GM21529 (cell line): ENCODE data around the gene MARVELD1.
"Not testable (repeated sequence)": the region's sequence is repeated elsewhere in the genome, so short reads cannot be mapped to it uniquely, and the experiment has no call there.

Experiments
- ATAC-seq: cut with Tn5 transposase; IDR thresholded peaks from one replicate; pipeline ENCODE4 v1.9.1; 2021; ENCODE audit not compliant: unreplicated experiment

MARVELD1 gene

DNA sequence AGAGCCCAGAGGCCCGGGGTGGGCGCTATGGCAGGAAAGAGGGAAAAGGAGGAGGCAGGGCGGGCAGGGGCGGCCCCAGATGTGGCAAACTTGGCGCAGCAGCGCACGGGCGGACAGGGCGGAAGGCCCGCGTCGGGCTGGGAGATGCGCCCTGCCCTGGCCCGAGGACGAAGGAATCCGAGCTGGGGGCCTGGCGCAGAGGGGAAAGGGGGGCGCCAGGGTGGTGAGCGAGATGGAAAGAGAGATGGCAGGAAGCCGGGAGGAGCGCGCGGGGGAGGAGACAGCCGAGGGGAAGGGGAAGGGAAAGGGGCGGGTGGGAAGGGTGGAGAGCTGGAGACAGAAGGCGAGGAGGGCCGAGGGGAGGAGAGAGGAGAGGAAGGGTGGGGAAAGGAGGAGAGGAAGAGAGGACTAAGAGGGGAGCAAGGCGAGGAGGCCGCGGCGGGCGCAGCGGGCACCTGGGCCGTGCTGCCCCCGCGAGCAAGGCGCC is at the start of gene MARVELD1:
Gene MARVELD1 (plus strand): TSS at position 392 of the 487 bp plus-strand sequence. CDS start 147 bp downstream, outside the sequence.
- ATAC-seq, result no peak

DNA sequence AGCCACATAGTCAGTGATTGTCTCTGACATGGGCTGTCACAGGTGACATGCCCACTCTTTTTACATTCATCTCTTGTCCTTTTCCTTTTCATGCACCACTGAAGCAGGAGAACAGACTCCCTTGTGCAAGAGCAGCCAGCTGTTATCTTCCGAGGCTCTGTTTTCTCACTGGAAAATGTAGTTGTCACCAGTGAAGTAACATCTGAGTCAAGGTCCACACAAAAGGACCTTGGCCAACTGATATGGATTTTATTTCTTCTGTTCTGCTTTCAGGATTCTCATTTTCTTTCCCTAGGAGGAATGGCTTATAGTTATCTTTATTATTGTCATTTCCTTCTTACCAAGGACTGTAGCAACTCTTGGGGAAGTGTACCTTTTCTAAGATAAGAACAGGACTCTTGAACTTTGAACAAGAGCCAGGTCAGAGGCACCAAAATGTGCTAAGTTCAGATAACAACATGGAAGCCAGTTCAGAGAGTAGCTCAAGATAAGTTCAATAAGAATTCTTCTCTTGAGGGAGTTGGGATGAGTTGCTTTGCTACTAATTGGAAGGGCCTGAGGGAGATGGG is 49.2 kb upstream of the MARVELD1 start:
- no peak for ATAC-seq

- ATAC-seq, result no peak
These were observed 46.5 kb upstream of the MARVELD1 start for GRCh38 chr10:97666992-97667391.

DNA sequence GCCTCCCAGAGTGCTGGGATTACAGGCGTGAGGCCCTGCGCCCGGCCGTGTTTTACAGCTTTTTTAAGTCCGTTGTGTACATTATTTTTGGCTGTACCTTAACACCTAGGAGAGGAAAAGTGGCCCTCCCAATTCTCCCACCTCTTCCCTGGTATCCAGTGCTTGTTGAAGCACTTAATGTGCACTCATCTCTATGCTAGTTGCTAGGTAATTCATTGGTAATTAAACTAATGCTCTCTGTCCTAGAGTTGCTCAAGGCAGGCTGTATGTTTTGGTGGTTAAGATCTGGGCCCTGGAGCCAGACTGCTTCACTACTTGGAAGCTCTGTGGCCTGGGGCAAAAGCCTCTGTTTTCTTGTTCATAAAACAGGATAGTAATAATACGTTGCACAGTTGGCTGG is 46.1 kb upstream of the MARVELD1 start:
- ATAC-seq, result no peak

- ATAC-seq, result no peak
These were observed 44.0 kb upstream of the MARVELD1 start for GRCh38 chr10:97669571-97669970.

GRCh38 chr10:97673736-97674525 is 39.6 kb upstream of the MARVELD1 start:
- ATAC-seq, result no peak

- no peak for ATAC-seq
These were observed 38.3 kb upstream of the MARVELD1 start for GRCh38 chr10:97675222-97675621.

DNA sequence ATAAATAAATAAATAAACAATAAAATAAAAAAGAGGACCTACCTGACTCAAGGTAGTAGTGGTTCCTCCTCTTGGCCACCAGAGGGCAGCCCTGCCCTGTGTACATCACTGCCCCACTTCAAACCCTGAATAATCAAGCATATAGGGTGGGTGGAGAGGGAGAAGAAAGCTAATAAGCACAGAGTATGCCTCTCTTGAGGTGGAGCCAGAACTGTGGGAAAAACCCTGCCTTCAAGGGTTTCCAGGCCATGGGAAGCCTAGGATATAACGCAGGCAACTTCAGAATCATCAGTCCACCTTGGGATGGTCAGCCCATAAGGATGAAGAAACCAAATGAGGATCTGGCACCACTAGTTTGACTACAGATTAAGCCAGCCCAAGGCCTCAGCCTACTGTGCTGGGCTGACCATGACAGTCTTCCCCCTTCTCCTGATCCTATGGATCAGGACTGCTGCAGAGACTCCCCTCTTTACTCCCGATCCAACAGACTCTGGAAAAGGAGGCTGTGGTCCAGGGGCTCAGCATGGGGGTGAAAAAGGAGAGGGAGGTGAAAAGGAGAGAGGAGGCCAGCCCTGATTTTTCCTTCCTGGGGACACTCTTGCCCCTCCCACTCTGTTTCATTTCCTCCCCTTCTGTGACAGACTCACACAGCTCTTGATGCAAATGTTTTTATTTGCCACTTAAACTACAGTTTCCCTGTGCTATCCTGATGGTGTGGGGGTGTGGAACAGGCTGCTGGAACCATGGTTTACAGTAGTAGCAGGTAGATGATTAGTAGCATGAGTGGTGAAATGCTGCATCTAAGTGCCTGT is 36.6 kb upstream of the MARVELD1 start:
- ATAC-seq, result peak; percentile 79

DNA sequence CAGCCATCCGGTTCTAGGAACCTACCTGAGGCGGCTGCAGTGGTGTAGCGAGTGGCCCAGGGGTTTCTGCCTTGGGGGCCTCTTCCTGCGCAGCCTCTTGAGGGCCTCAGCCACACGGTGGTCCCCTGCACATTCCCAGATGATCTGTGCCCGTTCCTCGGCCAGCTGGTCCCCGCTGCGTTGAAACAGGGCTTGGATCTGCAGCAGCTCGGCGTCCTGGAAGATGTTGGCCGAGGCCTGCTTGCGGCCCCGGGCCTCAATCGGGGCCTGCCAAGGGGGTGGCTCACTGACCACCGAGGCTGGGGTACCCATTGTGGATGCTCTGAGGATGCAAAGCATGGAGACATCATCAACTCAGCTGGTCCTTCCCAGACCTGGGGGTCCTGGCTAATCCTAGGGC is 33.9 kb upstream of the MARVELD1 start:
- ATAC-seq, result no peak

DNA sequence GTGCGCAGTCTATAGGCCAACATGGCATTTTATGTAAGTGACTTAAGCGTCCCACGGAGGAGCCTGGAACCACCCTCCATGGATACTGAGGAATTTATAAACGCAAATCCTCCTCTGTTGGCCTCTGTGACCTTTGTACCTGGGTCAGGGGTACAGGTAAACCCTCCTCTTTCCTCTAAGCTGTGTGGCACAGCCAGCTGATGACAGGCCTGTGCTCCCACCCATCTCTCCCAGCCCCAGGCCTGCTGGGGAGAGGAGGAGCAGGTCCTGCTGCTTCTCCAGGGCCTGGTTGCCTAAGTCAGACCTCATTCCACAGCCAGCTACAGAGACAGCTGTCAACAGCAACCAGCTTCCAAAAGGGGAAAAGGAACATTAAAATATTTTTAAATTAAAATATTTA is 31.5 kb upstream of the MARVELD1 start:
- no peak for ATAC-seq

GRCh38 chr10:97683556-97684367 is 29.8 kb upstream of the MARVELD1 start:
- ATAC-seq, result no peak

DNA sequence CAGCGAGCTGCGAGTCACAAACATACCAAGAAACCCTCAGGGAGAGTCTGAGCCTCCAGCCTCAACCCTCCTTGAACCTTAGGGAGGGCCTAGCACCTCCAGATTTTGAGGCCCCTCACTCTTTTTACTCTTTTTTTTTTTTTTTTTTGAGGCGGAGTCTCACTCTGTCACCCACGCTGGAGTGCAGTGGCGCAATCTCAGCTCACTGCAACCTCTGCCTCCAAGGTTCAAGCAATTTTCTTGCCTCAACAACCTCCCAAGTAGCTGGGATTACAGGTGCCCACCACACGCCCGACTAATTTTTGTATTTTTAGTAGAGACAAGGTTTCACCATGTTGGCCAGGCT is 29.2 kb upstream of the MARVELD1 start:
- not testable (repeated sequence) for ATAC-seq

GRCh38 chr10:97684866-97685394 is 28.6 kb upstream of the MARVELD1 start:
- no peak for ATAC-seq

- ATAC-seq, result no peak
These were observed 28.1 kb upstream of the MARVELD1 start for GRCh38 chr10:97685395-97685958.

- ATAC-seq, result peak; percentile 16
These were observed 27.1 kb upstream of the MARVELD1 start for GRCh38 chr10:97686301-97686961.

DNA sequence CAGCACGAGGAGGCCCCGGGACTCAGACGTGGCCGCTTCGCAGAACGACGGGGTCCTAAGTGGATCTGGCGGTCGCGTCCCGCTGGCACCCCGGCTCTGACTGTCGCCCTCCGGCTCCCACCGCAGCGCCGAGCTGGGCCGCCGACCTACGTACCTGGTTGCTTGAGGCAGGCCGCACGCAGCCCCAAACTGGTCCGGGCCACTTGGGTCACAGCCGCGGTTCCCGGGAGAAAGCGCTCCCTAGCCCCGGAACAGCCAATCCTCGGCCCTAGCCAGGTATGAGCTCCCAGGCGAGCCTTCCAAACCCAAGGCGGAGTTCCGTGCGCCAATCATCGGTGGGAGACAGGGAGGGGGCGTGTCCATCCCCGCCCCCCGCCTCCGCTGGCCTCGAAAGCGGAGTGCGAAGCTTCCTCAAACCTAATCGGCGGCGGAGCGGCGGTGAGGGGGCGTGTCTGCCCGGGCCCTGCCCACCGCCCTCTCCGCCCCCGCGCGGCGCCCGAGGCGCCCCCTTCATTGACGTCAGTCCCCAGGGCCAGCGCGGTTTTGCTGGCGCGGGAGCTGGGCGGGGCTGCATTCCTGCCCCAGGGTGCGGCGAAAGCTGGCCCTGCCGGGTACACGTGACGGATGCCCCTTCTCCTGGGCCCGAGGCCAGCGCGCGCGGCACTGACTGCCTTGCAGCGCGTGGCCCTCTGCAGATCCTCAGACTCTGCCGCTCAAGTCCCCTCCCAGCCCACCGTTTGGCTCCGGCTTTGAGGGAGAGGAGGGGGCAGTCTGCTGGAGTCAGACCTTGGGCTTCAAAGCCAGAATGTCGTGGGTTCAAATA is 26.4 kb upstream of the MARVELD1 start, which contains the start of gene AVPI1:
Gene AVPI1 (minus strand): TSS at position 280 of the 823 bp plus-strand sequence. CDS start 7,336 bp downstream, outside the sequence.
- peak; percentile 90 for ATAC-seq

DNA sequence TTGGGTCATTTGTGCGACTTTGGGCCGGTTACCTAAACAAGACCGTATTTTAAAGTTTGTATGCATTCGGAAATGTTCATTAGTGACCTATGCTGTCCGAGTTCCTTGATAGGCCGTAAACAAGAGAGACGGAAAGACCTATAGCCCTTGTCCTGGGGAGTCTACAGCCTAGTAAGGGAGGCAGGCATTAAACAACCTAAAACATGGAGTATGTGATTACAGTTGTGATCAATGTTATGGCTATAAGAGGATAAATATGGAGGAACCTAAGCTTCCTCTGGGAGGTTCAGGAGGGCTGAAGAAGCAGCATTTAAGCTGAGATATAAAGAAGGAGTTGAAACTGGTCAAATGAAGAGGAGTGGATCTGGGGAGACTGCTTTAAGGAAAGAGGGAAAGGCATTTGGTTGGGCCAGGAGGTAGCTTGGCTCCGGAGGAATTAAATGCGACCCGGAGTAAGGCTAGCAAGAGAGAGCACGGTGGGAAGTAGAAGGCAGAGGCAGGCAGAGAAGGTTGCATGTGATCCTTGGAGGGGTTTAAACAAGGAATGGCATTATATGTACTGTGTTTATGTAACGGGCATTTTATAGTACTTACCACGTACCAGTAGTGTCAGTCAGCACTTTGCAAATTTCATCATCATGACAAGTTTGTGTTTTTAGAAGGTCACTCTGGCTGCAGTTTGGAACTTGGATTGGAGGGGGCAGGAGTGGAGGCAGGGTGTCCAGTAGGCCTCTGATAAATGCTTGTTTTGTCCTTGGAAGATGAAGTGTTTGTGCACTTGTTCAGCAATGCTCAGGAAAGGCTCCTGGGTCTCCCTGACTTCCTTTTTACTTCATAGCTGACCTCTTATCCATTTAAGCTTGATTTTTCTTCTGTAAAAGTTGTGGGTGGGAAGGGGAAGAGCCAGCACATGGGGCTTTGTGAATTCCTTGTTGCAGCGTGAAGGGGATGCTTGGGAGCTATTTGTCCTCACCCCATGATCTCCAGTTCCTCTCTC is 25.4 kb upstream of the MARVELD1 start:
- ATAC-seq, result no peak
